PC-3 (cell line): ENCODE measurements around the gene TBXT. TPM values are rescaled to one million over a fixed set of nuclear protein-coding genes. Genes with fewer than 3 reads are reported as not detected.

Source experiments
- ATAC-seq: fragments of 200-7000 bp; cut with Tn5 transposase; 2 replicates; pipeline ENCODE4 v1.9.1; 2020; ENCODE audit warnings: mild to moderate bottlenecking, moderate library complexity
- BruUV-seq: library from RNA; stranded (reverse); fragments of 400-500 nt; replicated peaks from 2 replicates; lab custom pipeline; 2021; lab: Mats Ljungman, UMichigan
- CTCF ChIA-PET: fragments of 300-600 bp; sonication (Branson Sonifier 250); formaldehyde crosslinking; loops from one replicate; lab custom pipeline; 2022; ENCODE audit warnings: antibody characterized with exemption; lab: Charles Lee
- POLR2A ChIA-PET: fragments of 300-600 bp; sonication (Branson Sonifier 250); formaldehyde crosslinking; loops from one replicate; lab custom pipeline; 2022; ENCODE audit warnings: antibody characterized with exemption; ENCODE audit not compliant: unreplicated experiment; lab: Charles Lee
- DNase-seq: peaks from one replicate; pipeline ENCODE4 v3.0.0-alpha.2; 2015
- H2AFZ ChIP-seq: fragments of 300-600 bp; sonication (generic); 2 replicates; pipeline ENCODE4 v1.6.0; 2016; ENCODE audit warnings: antibody characterized with exemption, low read length
- H3F3A ChIP-seq: fragments of 300-600 bp; sonication (generic); one replicate; pipeline ENCODE4 v1.6.0; 2017; ENCODE audit warnings: antibody characterized with exemption, low read length, control low read depth, mild to moderate bottlenecking; ENCODE audit not compliant: unreplicated experiment
- H3K27ac ChIP-seq: fragments of 300-600 bp; sonication (generic); 2 replicates; pipeline ENCODE4 v1.5.1; 2016; ENCODE audit warnings: mild to moderate bottlenecking, low read length
- H3K27me3 ChIP-seq: fragments of 300-600 bp; sonication (generic); 2 replicates; pipeline ENCODE4 v1.6.1; 2016; ENCODE audit warnings: low read length, mixed read lengths
- H3K36me3 ChIP-seq: fragments of 300-600 bp; sonication (generic); 2 replicates; pipeline ENCODE4 v1.6.1; 2016; ENCODE audit warnings: low read depth, mixed run types, low read length, mixed read lengths
- H3K4me1 ChIP-seq: fragments of 300-600 bp; sonication (generic); 2 replicates; pipeline ENCODE4 v1.5.1; 2016; ENCODE audit warnings: low read length; ENCODE audit not compliant: insufficient read depth
- H3K4me2 ChIP-seq: fragments of 300-600 bp; sonication (generic); 2 replicates; pipeline ENCODE4 v1.6.0; 2016; ENCODE audit warnings: low read length
- H3K4me3 ChIP-seq: fragments of 300-600 bp; sonication (generic); 2 replicates; pipeline ENCODE4 v1.5.1; 2016; ENCODE audit warnings: mild to moderate bottlenecking, low read length, mixed read lengths
- H3K79me2 ChIP-seq: fragments of 300-600 bp; sonication (generic); 2 replicates; pipeline ENCODE4 v1.6.1; 2017; ENCODE audit warnings: low read length, mixed read lengths
- H3K9ac ChIP-seq: fragments of 300-600 bp; sonication (generic); 2 replicates; pipeline ENCODE4 v1.6.0; 2016; ENCODE audit warnings: mild to moderate bottlenecking, low read length
- H3K9me2 ChIP-seq: fragments of 300-600 bp; sonication (generic); replicated peaks from 2 replicates; pipeline ENCODE4 v1.6.1; 2016; ENCODE audit warnings: mixed run types, low read length, mixed read lengths
- H3K9me3 ChIP-seq: fragments of 300-600 bp; sonication (generic); 2 replicates; pipeline ENCODE4 v1.6.1; 2016; ENCODE audit warnings: low read length, mixed read lengths
- H4K20me1 ChIP-seq: fragments of 300-600 bp; sonication (generic); 2 replicates; pipeline ENCODE4 v1.6.1; 2016; ENCODE audit warnings: low read length, mixed read lengths
- CTCF ChIP-seq: fragments of 300-600 bp; sonication (generic); conservative IDR thresholded peaks from 2 replicates; pipeline ENCODE4 v1.5.1; 2017; ENCODE audit warnings: antibody characterized with exemption, low read depth, mild to moderate bottlenecking, low read length
- EZH2 ChIP-seq: fragments of 300-600 bp; sonication (generic); IDR thresholded peaks from one replicate; pipeline ENCODE4 v1.6.1; 2017; ENCODE audit warnings: antibody characterized with exemption, mild to moderate bottlenecking, low read length; ENCODE audit not compliant: unreplicated experiment
- EZH2phosphoT487 ChIP-seq: fragments of 300-600 bp; sonication (generic); IDR thresholded peaks from 2 replicates; pipeline ENCODE4 v1.6.1; 2018; ENCODE audit warnings: mild to moderate bottlenecking, antibody characterized with exemption, low read length, borderline replicate concordance
- intact Hi-C: fragments of 100-400 bp; cut with micrococcal nuclease; formaldehyde crosslinking; loops from 2 replicates; pipeline ENCODE4 v1.9.0; 2023
- total RNA-seq: library from RNA; depleted of rRNA; stranded (reverse); fragments of >200 nt; gene quantifications from 2 replicates; pipeline ENCODE4 v1.2.3, GENCODE V29; 2014

TBXT gene
- total RNA-seq, 1 experiment from 2014 or later: not detected

GRCh38 chr6:166167258-166167731, 356 bp downstream of the TBXT start:
- no peak for ATAC-seq
- no TSS peak for BruUV-seq
- POLR2A ChIA-PET: no interaction called here

GRCh38 chr6:166166314-166167257, 1.1 kb downstream of the TBXT start:
- DNase-seq (no peak), ATAC-seq (no peak)
- no peaks in the 10 kb centered on the region for H3K36me3 ChIP-seq
- no peaks in the 10 kb centered on the region for H3K79me2 ChIP-seq
- H3K4me2 ChIP-seq: no peak overlapping the region
- H3K9me3 ChIP-seq: no peaks in the 10 kb centered on the region
- H3K27me3 ChIP-seq: peaks cover 43% of the 10 kb centered on the region
- H2AFZ ChIP-seq: no peak overlapping the region
- TF ChIP-seq CTCF (no peak), EZH2 (no peak), EZH2phosphoT487 (no peak)
- ChIA-PET CTCF (no interaction called here), POLR2A (no interaction called here)
- H3F3A ChIP-seq: no peaks in the 10 kb centered on the region
- no peaks in the 10 kb centered on the region for H4K20me1 ChIP-seq
- H3K9me2 ChIP-seq: no peaks in the 10 kb centered on the region
- H3K27ac ChIP-seq: no peak overlapping the region
- no peaks in the 10 kb centered on the region for H3K4me1 ChIP-seq
- no peak overlapping the region for H3K4me3 ChIP-seq
- no peak overlapping the region for H3K9ac ChIP-seq
- BruUV-seq: no TSS peak
- intact Hi-C loops: no loop called here

More at GRCh38 chr6:166167258-166167731, 356 bp downstream of the TBXT start:
- Histone ChIP-seq H3K27ac (no peak overlapping the region), H3K9ac (no peak overlapping the region), H4K20me1 (no peaks in the 10 kb centered on the region), H2AFZ (no peak overlapping the region), H3K36me3 (no peaks in the 10 kb centered on the region), H3K4me1 (no peaks in the 10 kb centered on the region), H3K27me3 (peaks cover 49% of the 10 kb centered on the region), H3K9me2 (no peaks in the 10 kb centered on the region), H3K79me2 (no peaks in the 10 kb centered on the region), H3F3A (no peaks in the 10 kb centered on the region), H3K4me2 (no peak overlapping the region), H3K4me3 (no peak overlapping the region), H3K9me3 (no peaks in the 10 kb centered on the region)
- CTCF ChIA-PET: no interaction called here
- no peak for DNase-seq
- intact Hi-C loops: no loop called here
- no peak for TF ChIP-seq CTCF
- TF ChIP-seq EZH2phosphoT487: no peak
- no peak for TF ChIP-seq EZH2
